HK-2 (cell line): ENCODE measurements around the gene SOX1.

Source experiments
- DNase-seq: peaks from one replicate; pipeline ENCODE4 v3.0.0-alpha.2; 2018; ENCODE audit not compliant: unreplicated experiment

The SOX1 gene

GRCh38 chr13:112058941-112059340 lies 8.0 kb upstream of the SOX1 start:
- DNase-seq: no peak

GRCh38 chr13:112059457-112060281 lies 7.3 kb upstream of the SOX1 start:
- no peak for DNase-seq

GRCh38 chr13:112060282-112060830 lies 6.6 kb upstream of the SOX1 start:
- no peak for DNase-seq

- DNase-seq: no peak
Measured at GRCh38 chr13:112060899-112061366, 6.0 kb upstream of the SOX1 start.

GRCh38 chr13:112061367-112062061 lies 5.4 kb upstream of the SOX1 start:
- DNase-seq: no peak

- DNase-seq: no peak
Measured at GRCh38 chr13:112062072-112062567, 4.8 kb upstream of the SOX1 start.

- DNase-seq: no peak
Measured at GRCh38 chr13:112062571-112063570, 4.1 kb upstream of the SOX1 start.

- no peak for DNase-seq
Measured at GRCh38 chr13:112063807-112064206, 3.1 kb upstream of the SOX1 start.

GRCh38 chr13:112064222-112064621 lies 2.7 kb upstream of the SOX1 start:
- DNase-seq: no peak

GRCh38 chr13:112065521-112065866 lies 1.5 kb upstream of the SOX1 start:
- DNase-seq: no peak

GRCh38 chr13:112065867-112066623 lies 904 bp upstream of the SOX1 start:
- no peak for DNase-seq

GRCh38 chr13:112066624-112067004 lies 335 bp upstream of the SOX1 start:
- no peak for DNase-seq

- DNase-seq: no peak
Measured at GRCh38 chr13:112067871-112068539, 1.1 kb downstream of the SOX1 start.

GRCh38 chr13:112068540-112069060 lies 1.7 kb downstream of the SOX1 start:
- DNase-seq: no peak

- no peak for DNase-seq
Measured at GRCh38 chr13:112069061-112069844, 2.3 kb downstream of the SOX1 start.

GRCh38 chr13:112069845-112070251 lies 2.9 kb downstream of the SOX1 start:
- DNase-seq: no peak

GRCh38 chr13:112071102-112071722 lies 4.3 kb downstream of the SOX1 start:
- DNase-seq: no peak

- DNase-seq: no peak
Measured at GRCh38 chr13:112071723-112072533, 5.0 kb downstream of the SOX1 start.
